HG03280 (cell line): ENCODE data around the gene PPFIBP1.
A peak's percentile ranks its signal among the peaks of the same experiment; 100 is the strongest.
"Not testable (repeated sequence)": the region's sequence is repeated elsewhere in the genome, so short reads cannot be mapped to it uniquely, and the experiment has no call there.

Experiments used
- ATAC-seq: cut with Tn5 transposase; IDR thresholded peaks from one replicate; pipeline ENCODE4 v1.9.1; 2021; ENCODE audit warnings: mild to moderate bottlenecking, moderate library complexity; ENCODE audit not compliant: unreplicated experiment

Gene PPFIBP1

DNA sequence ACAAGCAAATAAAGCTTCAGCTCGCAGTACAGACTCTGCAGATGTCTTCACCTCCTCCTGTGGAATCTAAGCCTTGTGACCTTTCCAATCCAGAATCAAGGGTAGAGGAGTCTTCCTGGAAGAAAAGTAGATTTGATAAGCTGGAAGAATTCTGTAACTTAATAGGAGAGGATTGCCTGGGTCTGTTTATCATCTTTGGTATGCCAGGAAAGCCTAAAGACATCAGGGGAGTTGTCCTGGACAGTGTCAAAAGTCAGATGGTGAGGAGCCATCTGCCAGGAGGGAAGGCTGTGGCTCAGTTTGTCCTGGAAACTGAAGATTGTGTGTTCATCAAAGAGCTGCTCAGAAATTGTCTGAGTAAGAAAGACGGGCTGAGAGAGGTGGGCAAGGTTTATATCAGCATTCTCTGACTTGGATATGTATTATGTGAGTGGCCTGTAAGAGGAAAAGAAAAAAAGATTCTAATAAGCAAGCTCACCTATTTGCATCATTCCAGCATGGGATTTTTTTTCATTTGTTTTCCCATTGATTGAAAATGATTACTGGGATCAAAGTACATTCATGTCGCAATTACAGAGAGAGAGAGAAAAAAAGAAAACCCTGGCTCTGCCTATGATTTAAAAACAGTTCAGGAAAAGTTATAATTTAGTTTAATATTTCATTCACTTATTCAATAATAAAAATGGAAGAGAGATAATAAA lies 173.0 kb downstream of the PPFIBP1 start:
- ATAC-seq = no peak

GRCh38 chr12:27703720-27704452 lies 179.9 kb downstream of the PPFIBP1 start:
- peak; percentile 90 for ATAC-seq

DNA sequence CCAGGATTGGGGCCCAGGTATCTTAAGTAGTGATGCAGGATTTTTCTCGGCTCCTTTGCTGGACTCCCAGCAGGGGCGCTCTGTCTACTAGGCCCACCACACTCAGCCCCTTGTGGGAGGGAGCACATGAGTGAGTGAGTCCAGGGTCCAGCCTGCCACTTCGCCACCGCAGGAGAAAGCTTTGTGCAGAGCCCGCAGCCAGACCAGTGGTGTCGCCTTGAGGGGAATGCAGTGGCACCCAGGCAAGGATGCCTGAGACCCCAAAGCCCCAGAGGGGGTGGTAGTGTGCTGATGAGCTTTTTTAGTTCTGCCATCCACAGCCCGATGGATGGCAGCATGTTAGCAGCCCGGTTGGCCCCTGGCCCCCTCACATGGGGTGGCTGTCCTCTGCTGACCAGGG lies 181.3 kb downstream of the PPFIBP1 start:
- ATAC-seq = no peak

GRCh38 chr12:27707216-27707615 lies 183.2 kb downstream of the PPFIBP1 start:
- no peak for ATAC-seq

DNA sequence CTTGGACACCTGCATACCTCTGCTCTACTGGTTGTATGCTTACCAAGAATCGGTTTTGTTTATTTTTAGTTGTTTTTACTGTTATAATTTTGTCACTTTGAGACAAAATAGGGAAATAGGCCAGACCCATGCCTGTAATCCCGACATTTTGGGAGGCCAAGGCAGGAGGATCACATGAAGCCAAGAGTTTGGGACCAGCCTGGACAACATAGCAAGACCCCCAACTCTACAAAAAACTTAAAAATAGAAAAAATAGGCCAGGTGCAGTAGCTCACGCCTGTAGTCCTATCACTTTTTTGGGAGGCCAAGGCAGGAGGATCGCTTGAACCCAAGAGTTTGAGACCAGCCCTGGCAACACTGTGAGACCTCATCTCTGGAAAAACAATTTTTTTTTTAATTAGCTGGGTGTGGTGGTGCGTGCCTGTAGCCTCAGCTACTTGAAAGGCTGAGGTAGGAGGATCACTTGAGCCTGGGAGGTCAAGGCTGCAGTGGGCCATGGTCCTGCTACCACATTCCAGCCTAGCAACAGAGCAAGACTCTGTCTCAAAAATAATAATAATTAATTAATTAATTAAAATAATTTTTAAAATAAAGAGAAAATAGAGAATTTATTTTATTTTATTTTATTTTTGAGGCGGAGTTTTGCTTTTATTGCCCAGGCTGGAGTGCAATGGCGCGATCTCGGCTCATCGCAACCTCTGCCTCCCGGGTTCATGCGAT lies 185.4 kb downstream of the PPFIBP1 start:
- no peak for ATAC-seq

DNA sequence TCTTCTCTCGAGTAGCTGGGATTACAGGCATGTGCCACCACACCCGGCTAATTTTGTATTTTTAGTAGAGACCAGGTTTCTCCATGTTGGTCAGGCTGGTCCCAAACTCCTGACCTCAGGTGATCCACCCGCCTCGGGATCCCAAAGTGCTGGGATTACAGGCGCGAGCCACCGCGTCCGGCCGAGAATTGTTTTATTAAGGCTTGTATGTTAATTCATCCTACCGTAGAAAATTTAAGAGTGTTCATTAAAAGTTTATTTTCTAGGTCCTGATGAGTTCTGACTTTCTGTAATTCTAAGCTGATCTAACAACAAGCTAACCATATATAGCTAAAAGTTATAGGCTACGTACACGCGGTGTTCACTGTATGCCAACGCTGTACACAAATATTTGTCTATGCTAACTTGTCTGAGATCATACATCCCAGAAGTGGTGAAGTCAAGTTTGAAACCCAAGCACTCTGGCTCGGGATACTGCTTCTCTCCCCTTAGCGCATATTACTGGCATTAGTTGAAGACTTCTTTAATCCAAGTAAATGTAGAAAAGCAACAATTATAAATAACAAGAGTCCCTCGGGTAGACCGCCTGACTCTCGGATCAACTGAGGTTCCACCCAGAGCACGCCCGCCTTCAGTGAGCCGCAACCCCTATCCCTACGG lies 186.1 kb downstream of the PPFIBP1 start:
- ATAC-seq = peak; percentile 36

DNA sequence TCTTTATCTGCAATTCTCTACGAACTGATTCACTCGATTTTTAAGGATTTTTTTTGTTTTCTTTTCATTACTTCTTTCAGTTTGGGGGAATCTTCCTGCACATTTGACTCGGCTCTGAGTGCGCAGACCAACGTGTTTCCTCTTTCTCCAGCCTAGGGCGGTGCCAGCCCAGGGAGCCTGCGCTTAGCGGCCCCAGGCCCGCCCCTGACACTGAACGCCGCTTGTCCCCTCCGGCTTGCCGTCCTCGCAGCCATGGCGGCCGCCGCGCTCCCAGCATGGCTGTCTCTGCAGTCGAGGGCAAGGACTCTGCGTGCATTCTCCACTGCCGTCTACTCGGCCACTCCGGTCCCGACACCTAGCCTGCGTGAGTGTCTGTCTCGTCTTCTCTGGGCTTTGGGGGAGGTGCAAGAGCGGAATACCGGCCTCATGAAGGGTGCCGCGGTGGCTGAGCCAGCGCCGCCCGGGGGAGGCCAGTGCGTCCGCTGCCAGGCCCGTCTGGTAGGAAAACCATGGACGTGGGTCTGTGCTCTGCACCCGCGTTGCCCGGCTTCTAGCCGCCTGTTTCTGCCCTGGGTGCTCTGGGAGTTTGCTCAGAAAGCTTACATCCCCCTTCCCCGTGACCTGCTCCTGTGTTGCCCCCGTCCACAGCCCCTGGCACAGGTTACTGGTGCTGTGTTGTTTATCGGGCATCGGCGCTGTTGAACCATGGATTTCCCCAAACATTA lies 186.7 kb downstream of the PPFIBP1 start, which contains the start of gene MRPS35:
Gene MRPS35, plus strand, starts transcription at position 241 of the 725 bp plus-strand sequence. Its CDS starts 12 bp downstream, at position 253.
- ATAC-seq = peak; percentile 97

DNA sequence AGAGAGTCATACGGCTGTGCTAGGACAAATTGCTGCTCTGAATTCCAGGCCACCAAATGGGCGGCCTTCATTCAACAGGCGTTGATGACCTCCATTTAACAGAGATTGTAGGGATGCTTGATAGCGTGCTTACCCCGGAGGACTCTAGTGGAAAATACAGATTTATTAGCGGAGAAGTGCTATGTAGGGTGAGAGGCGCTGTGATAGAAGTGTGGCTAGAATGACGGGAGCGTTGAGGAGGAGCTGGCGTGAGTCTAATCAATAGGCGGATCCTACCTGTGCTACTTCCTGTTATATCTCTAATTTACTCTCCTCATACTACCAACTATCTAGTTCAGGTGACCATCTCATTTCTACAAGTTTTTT lies 187.3 kb downstream of the PPFIBP1 start:
- no peak for ATAC-seq

GRCh38 chr12:27711967-27712366 lies 188.0 kb downstream of the PPFIBP1 start:
- ATAC-seq = no peak

GRCh38 chr12:27723212-27723611 lies 199.2 kb downstream of the PPFIBP1 start:
- no peak for ATAC-seq

DNA sequence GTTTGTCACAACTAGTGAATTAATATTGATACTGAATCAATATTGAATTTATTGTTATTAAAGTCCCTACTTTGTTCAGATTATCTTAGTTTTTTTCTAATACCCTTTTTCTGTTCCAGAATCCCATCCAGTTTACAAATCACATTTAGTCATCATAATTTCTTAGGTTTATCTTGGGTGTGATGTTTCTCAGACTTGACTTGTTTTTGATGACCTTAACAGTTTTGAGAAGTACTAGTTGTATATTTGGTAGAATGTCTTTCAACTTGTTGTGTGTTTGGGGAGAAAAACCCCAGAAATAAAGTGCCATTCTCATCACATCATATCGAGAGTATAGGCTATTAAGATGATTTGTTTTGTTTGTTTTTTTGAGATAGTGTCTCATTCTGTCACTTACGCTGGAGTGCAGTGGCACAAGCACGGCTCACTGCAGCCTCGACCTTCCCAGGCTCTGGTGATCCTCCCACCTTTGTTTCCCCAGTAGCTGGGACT lies 206.1 kb downstream of the PPFIBP1 start:
- ATAC-seq = no peak

GRCh38 chr12:27732281-27732680 lies 208.3 kb downstream of the PPFIBP1 start:
- ATAC-seq = no peak

DNA sequence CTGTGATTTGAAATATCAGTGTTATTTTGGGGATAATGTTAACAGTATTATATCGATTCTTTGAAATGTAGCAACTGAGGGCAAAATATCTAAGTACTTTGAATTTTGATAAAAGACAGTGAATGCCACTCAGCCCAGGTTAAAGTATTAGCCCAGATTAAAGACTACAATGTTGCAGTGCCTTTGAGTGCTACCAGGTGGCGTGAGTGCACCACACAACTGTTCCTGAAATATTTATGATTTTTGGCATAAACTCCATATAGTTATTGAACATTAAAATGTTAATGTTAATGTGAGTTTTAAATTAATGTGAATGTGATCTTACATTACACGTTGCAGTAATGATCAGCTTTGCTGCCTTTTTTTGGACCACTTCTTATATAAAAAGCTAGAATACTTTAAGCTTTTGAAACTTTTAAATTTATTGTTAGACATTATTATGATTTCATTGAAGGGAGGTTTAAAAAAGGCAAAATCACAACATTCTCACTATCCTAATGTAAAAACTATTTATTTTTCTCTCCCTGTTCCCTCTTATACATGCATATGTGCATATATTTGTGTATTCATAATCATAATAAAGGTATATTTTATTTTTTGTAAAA lies 209.1 kb downstream of the PPFIBP1 start:
- ATAC-seq = peak; percentile 71

- ATAC-seq = no peak
Observed at GRCh38 chr12:27733791-27734190, 209.8 kb downstream of the PPFIBP1 start.

DNA sequence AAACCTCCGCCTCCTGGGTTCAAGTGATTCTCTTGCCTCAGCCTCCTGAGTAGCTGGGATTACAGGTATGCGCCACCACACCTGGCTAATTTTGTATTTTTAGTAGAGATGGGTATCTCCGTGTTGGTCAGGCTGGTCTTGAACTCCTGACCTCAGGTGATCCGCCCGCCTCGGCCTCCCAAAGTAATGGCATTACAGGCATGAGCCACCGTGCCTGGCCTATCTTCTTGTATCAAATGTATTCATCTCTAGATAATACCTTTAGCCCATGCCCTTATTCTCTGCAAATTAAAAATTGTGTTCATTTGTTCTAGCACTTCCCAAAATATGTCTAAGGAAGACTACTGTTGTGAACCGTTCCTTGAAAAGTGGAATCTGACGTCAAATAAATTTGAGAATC lies 210.3 kb downstream of the PPFIBP1 start:
- ATAC-seq = not testable (repeated sequence)

DNA sequence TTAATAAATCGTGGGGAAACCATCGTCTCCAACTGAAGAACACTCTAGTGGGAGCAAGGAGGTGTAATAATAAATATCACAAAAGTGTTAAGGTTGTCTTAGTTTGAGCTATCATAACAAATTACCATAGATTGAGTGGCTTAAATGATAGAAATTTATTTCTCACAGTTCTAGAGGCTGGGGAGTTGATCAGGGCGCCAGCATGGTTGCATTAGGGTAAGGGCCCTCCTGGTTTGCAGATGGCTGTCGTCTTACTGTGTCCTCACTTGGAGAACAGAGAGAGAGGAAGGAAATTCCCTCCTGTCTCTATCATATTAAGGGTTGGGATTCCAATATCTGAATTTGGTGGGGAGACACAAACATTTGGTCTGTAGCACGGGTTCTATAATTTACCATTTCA lies 219.6 kb downstream of the PPFIBP1 start:
- ATAC-seq = no peak
